Measurements from ENCODE around the gene MEX3B. TPM values are rescaled to one million over a fixed set of nuclear protein-coding genes. Genes with fewer than 3 reads are reported as not detected.
A peak's percentile ranks its signal among the peaks of the same experiment; 100 is the strongest.

MEX3B gene
- total and polyA plus RNA-seq, 9 of the 15 experiments (the other 6 are each of a cell fraction or from before 2014, with no cell fraction given), result 0.94 to 12.8 (median 3.6) TPM

DNA sequence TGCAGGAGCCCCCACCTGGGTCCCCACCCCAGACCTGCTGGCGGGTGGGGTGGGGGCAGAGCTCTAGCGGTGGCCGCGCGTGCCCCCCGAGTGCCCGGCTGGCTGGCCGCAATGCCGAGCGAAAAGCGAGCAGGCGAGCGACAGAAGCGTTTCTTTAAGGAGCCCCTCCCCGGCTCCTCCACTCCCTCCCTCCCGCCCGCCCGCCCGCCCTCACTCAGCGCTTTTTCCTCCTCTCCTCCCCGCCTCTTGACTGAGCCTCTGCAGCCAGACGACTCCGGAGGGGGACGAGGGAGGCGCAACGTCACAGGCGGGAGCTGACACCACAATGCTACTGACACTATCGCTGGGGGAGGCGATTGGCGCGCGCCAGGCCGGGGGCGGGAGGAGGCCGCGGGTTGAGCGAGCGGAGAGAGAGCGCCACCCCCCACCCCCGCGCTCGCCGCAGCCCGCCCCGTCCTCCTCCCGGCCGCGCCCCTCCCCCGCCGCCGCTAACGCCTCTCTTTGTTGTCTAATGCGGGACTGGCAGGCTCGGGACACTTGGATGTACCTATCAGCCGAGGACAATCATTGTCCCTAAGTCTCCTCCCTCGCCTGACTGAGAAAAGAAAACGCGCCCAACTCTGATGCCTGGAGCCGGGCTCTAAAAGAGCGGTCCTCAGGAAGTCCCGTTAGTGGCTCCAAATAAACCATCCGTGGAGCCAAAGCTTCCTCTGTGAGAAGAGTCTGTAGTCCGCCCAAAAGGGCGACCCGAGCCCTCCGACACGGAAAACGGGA is at the start of gene MEX3B (continued):
- TF ChIP-seq ETS2 (tag; IDR thresholded peaks at IDR 0.05; ENCODE audit: borderline replicate concordance, poor library complexity, severe bottlenecking) (no peak), ZC3H11A (IDR thresholded peaks at IDR 0.05; ENCODE audit: low read depth, low read length) (no peak), BRD4 (IDR thresholded peaks at IDR 0.05) (no peak), HMG20A (CRISPR knock-in tag; conservative IDR thresholded peaks at IDR 0.05) (no peak), ZC3H4 (CRISPR knock-in tag; IDR thresholded peaks at IDR 0.05; ENCODE audit: borderline replicate concordance) (no peak), CTBP1 (IDR thresholded peaks at IDR 0.05; ENCODE audit: borderline replicate concordance) (no peak), ZFP30 (CRISPR knock-in tag; IDR thresholded peaks at IDR 0.05; ENCODE audit: borderline replicate concordance) (no peak), ELF4 (CRISPR knock-in tag; IDR thresholded peaks at IDR 0.05) (no peak), ZKSCAN3 (CRISPR knock-in tag; IDR thresholded peaks at IDR 0.05) (no peak), CBFB (CRISPR knock-in tag; IDR thresholded peaks at IDR 0.05) (no peak), E2F1 (CRISPR knock-in tag; IDR thresholded peaks at IDR 0.05) (no peak), RCOR1 (IDR thresholded peaks at IDR 0.05; ENCODE audit: borderline replicate concordance in 1 of 2, low read depth in 2 of 2, low read length in 2 of 2) (peak in 1 of 2 experiments; percentile 43; a peak in 2 of 4 replicates), ID3 (CRISPR knock-in tag; IDR thresholded peaks at IDR 0.05) (no peak), ID3 (tag; IDR thresholded peaks at IDR 0.05) (no peak), ZNF766 (CRISPR knock-in tag; conservative IDR thresholded peaks at IDR 0.05) (peak; percentile 88; the same call in 1 of the 2 replicates), IRF9 (tag; IDR thresholded peaks at IDR 0.05) (no peak), KAT8 (IDR thresholded peaks at IDR 0.05; ENCODE audit: low read depth) (no peak), FOXM1 (IDR thresholded peaks at IDR 0.05; ENCODE audit: low read depth) (0 out of 2 replicates have a peak, but pooled peaks have one; percentile 25), FOXM1 (CRISPR knock-in tag; IDR thresholded peaks at IDR 0.05; ENCODE audit: low read depth) (no peak), BCOR (IDR thresholded peaks at IDR 0.05) (peak; percentile 46; the same call in 1 of the 2 replicates), POLR2A (conservative IDR thresholded peaks at IDR 0.05) (no peak; the same call in none of the 2 replicates), KDM2B (CRISPR knock-in tag; IDR thresholded peaks at IDR 0.05) (peak; percentile 93; the same call in 1 of the 2 replicates)
- TF ChIP-seq, protein P1, sequence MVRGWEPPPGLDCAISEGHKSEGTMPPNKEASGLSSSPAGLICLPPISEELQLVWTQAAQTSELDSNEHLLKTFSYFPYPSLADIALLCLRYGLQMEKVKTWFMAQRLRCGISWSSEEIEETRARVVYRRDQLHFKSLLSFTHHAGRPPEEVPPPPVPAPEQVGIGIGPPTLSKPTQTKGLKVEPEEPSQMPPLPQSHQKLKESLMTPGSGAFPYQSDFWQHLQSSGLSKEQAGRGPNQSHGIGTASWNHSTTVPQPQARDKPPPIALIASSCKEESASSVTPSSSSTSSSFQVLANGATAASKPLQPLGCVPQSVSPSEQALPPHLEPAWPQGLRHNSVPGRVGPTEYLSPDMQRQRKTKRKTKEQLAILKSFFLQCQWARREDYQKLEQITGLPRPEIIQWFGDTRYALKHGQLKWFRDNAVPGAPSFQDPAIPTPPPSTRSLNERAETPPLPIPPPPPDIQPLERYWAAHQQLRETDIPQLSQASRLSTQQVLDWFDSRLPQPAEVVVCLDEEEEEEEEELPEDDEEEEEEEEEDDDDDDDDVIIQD (CRISPR knock-in tag; IDR thresholded peaks at IDR 0.05), result no peak
- TF ChIP-seq, protein P2, sequence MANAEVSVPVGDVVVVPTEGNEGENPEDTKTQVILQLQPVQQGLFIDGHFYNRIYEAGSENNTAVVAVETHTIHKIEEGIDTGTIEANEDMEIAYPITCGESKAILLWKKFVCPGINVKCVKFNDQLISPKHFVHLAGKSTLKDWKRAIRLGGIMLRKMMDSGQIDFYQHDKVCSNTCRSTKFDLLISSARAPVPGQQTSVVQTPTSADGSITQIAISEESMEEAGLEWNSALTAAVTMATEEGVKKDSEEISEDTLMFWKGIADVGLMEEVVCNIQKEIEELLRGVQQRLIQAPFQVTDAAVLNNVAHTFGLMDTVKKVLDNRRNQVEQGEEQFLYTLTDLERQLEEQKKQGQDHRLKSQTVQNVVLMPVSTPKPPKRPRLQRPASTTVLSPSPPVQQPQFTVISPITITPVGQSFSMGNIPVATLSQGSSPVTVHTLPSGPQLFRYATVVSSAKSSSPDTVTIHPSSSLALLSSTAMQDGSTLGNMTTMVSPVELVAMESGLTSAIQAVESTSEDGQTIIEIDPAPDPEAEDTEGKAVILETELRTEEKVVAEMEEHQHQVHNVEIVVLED (CRISPR knock-in tag; IDR thresholded peaks at IDR 0.05), result no peak
